Measurements from ENCODE around the gene C3orf20. TPM values are rescaled to one million over a fixed set of nuclear protein-coding genes. Genes with fewer than 3 reads are reported as not detected.

Gene C3orf20
- total RNA-seq, 1 donor: not detected

DNA sequence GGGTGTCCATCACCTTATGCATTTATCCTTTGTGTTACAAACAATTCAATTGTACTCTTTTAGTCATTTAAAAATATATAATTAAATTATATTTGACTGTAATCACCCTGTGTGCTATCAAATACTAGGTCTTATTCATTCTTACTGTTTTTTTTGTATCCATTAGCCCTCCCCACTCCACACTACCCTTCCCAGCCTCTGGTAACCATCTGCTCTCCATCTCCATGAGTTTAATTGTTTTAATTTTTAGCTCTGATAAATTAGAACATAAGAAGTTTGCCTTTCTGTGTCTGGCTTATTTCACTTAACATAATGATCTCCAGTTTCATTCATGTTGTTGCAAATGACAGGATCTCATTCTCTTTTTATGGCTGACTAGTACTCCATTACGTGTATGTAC is 16.8 kb downstream of the C3orf20 start:
- DNase-seq (ENCODE audit: low read depth): no peak
- no peak overlapping the region for H3K4me3 ChIP-seq (ENCODE audit: low read depth, low read length)
- TF ChIP-seq, protein P1, sequence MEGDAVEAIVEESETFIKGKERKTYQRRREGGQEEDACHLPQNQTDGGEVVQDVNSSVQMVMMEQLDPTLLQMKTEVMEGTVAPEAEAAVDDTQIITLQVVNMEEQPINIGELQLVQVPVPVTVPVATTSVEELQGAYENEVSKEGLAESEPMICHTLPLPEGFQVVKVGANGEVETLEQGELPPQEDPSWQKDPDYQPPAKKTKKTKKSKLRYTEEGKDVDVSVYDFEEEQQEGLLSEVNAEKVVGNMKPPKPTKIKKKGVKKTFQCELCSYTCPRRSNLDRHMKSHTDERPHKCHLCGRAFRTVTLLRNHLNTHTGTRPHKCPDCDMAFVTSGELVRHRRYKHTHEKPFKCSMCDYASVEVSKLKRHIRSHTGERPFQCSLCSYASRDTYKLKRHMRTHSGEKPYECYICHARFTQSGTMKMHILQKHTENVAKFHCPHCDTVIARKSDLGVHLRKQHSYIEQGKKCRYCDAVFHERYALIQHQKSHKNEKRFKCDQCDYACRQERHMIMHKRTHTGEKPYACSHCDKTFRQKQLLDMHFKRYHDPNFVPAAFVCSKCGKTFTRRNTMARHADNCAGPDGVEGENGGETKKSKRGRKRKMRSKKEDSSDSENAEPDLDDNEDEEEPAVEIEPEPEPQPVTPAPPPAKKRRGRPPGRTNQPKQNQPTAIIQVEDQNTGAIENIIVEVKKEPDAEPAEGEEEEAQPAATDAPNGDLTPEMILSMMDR (IDR thresholded peaks at IDR 0.05; ENCODE audit: insufficient read depth, low read depth, low read length): no peak

- no peak for DNase-seq (ENCODE audit: low read depth)
- no peak overlapping the region for H3K4me3 ChIP-seq (ENCODE audit: low read depth, low read length)
- TF ChIP-seq, protein P1 (IDR thresholded peaks at IDR 0.05; ENCODE audit: insufficient read depth, low read depth, low read length): no peak
Observed at GRCh38 chr3:14698601-14699244, 23.8 kb downstream of the C3orf20 start.

- TF ChIP-seq, protein P1 (IDR thresholded peaks at IDR 0.05; ENCODE audit: insufficient read depth, low read depth, low read length): no peak
- peak; percentile 11 for DNase-seq (ENCODE audit: low read depth)
- H3K4me3 ChIP-seq (ENCODE audit: low read depth, low read length): no peak overlapping the region
Observed at GRCh38 chr3:14699643-14700042, 24.7 kb downstream of the C3orf20 start.

- TF ChIP-seq, protein P1 (IDR thresholded peaks at IDR 0.05; ENCODE audit: insufficient read depth, low read depth, low read length): no peak
- DNase-seq (ENCODE audit: low read depth): no peak
- H3K4me3 ChIP-seq (ENCODE audit: low read depth, low read length): no peak overlapping the region
Observed at GRCh38 chr3:14700891-14701290, 25.9 kb downstream of the C3orf20 start.

GRCh38 chr3:14701676-14702075 is 26.7 kb downstream of the C3orf20 start:
- no peak for DNase-seq (ENCODE audit: low read depth)
- no peak overlapping the region for H3K4me3 ChIP-seq (ENCODE audit: low read depth, low read length)
- TF ChIP-seq, protein P1 (IDR thresholded peaks at IDR 0.05; ENCODE audit: insufficient read depth, low read depth, low read length): no peak

- no peak overlapping the region for H3K4me3 ChIP-seq (ENCODE audit: low read depth, low read length)
- TF ChIP-seq, protein P1 (IDR thresholded peaks at IDR 0.05; ENCODE audit: insufficient read depth, low read depth, low read length): no peak
- no peak for DNase-seq (ENCODE audit: low read depth)
Observed at GRCh38 chr3:14703128-14703750, 28.3 kb downstream of the C3orf20 start.

Data from fibroblast of villous mesenchyme (primary cell).